HG03460 (cell line): ENCODE data around the gene ZBTB20.

Experiments
- ATAC-seq: cut with Tn5 transposase; IDR thresholded peaks from one replicate; pipeline ENCODE4 v1.9.1; 2021; ENCODE audit not compliant: unreplicated experiment

The ZBTB20 gene

DNA sequence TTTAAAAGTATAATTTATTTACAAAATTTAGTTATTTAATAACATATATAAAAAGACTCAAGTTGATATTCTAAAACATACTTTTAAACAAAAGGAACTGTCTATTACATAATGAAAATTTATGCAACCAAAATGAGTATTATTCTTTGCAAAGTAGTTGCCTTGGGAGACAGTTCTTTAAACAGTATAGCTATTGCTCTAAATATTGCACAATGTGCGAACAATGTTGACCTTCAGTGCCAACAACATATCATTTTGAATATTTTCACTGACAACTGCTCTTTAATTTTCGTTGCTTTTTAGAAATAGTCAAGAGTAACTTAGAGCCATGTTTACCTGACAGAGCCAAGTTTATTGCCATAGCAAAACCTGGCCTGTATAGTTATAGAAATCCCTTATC, 124.9 kb downstream of the ZBTB20 start:
- no peak for ATAC-seq

GRCh38 chr3:115021061-115021460, 126.0 kb downstream of the ZBTB20 start:
- no peak for ATAC-seq

DNA sequence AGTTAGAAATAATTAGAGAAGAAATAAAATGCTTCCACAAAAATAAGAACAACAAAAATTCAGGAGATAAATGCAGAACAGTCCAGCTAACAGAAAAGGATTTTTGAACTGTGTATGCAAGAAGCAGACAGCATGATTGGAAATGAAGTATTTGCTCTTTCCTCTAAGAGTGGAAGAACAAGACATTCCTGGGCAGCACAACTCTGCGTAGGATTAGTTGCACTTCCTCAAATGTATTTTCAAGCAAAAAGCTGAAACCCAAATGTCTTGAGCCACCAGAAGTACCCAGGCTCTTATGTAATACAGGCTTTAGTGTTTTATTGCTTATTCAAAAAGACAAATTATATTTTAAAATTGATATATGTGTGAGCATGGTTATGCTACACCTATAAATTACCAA, 127.2 kb downstream of the ZBTB20 start:
- ATAC-seq: no peak

GRCh38 chr3:115018694-115019093, 128.4 kb downstream of the ZBTB20 start:
- no peak for ATAC-seq

DNA sequence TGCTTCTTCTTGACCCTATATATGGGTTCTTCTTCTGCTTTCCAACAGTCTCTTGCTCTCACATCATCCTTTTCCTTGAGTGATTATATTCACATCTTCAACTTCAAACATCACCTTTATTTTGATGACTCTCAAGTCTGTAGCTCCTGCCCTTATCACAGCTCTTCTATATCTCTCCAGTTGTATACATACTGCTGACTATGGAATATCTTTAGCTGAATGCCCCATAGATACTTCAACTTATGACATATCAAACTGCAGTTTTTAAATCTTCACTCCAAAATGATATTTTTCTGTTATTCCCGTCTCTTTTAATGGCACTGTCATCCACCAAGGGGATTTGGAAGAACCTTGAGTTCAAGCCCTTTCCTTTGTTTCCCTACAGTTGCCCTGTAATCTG, 139.1 kb downstream of the ZBTB20 start:
- ATAC-seq: no peak

DNA sequence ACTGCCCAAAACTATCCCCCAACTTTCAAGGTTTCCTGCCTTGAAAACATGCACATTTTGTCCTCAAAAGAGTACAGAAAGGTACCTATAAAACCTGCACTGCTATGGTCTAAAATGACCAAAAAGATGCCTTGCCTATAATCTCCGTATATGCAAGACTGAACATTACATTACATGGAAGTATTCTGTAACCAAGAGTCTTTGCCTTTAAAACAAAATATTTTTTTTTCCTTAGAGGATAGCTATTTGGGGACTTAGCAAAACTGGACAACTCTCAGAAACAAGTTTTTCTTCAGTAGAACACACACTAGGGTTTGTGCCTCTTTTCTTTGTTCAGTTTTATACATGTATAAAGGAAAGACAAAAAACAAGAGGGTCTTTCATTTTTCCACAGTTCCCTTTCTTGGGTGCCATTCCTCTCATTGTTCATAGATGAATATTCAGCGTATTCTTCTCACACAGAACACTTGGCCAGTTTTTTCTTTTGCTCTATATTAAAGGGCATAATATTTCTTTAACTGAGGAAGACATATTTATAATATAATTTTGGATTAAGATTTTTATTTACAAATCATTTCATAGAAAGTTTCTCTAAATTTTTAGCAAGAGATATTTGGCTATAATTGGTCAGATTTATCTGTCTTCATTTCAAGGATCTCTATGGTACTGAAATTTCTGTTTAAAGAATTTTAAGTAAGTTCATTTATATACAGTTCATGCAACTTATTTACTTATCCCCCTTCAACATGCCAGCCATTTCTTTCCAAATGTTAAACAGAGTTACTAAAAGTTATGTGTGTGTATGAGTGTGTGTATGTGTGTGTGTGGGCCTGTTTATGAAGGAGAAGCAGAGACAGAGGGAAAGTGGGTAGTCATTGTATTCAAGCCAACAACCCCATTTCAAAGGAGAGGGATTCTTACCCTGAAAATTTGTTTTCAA, 142.6 kb downstream of the ZBTB20 start:
- ATAC-seq: no peak

GRCh38 chr3:114998971-114999579, 148.0 kb downstream of the ZBTB20 start:
- no peak for ATAC-seq

DNA sequence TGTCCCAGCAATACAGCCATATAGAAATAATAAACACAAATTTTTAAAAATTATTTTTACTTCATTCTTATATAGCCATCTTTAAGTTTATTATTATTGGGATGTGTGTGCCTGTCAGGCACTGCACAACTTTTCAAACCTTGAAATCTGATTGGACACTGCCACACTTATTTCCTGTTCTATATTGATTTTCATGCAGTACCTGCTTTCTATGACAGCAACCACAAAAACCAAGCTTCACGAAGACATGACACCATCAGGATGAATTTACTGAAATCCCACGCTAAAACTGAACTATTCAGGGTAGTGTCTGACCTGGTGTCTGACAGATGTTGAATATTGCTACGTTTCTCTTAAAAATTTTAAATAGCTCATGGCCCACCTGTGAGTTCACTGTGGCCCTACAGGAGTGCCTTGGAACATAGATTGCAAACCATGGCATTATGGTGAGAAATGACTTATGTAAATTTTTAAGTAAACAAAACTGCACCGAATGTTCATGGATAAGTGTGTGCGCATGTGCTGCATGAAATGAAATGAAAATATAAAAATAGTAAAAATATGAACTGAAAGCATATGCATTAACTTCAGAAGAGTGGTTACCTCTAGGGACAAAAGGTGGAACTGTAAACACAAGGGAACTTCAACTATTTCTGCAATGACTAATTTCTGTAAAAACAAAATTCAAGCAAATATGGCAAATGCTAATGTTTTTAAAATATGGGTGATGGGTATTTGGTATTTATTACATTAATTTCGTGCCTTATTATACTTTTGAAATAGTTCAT, 152.3 kb downstream of the ZBTB20 start:
- ATAC-seq: no peak

GRCh38 chr3:114985776-114986175, 161.3 kb downstream of the ZBTB20 start:
- no peak for ATAC-seq

- ATAC-seq: no peak
Measured at GRCh38 chr3:114983248-114983647, 163.8 kb downstream of the ZBTB20 start.

DNA sequence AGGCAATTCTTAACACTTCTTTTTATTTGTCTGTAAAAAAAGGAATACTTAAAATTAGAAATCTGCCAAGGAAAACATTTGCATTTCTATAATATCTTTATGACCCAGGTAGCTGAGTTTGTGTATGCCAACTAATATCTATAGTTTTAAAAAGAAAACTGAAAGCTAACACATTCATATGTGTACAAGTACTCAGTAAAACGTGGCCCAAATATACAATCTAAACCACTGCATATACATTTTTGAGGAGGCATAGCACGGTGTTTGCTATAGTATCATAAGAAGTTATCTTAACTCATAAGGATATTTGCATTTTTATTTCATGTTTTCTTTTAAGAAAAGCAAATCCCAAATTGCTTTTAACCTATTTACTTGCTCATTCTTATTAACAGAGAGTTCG, 172.7 kb downstream of the ZBTB20 start:
- peak; percentile 95 for ATAC-seq

GRCh38 chr3:114973536-114973935, 173.6 kb downstream of the ZBTB20 start:
- no peak for ATAC-seq

DNA sequence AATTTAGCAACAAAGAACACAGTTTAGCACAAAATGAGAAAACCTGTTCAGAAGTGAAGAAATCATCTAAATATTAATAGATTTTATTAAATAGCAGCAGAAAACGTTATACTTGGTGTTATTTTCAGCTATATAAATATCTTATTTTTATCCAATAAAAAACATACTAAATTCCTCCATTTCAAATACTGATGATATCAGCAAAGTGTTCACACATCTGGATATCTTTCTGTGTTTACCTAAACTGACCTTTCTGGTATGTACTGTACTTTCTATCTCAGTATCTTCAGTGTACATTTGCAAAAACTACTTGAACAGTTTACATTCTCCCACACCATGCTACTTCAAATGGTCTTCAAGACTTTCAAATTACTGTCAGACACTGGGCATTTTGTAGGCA, 179.9 kb downstream of the ZBTB20 start:
- ATAC-seq: no peak

DNA sequence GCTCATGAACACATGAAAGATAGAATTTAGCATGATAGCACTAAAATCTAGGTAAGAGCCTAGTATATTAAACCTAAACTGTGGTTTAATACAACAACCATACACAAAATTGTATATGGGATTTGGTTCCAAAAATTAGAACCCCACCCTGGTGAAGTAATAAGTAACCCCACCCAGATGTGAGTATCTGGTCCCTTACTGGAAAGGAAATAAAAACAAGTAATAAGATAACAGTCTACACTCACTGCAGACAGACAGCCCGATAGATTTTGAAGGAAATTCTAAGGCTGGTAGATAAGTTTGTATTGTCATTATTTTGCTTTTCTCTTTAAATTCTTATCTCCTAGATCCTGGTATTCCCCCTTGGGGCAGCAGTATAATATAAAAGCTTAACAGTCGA, 184.9 kb downstream of the ZBTB20 start:
- ATAC-seq: no peak

- ATAC-seq: no peak
Measured at GRCh38 chr3:114958930-114959329, 188.2 kb downstream of the ZBTB20 start.

GRCh38 chr3:114953800-114954199, 193.3 kb downstream of the ZBTB20 start:
- no peak for ATAC-seq

- no peak for ATAC-seq
Measured at GRCh38 chr3:114953215-114953799, 193.8 kb downstream of the ZBTB20 start.

GRCh38 chr3:114942773-114943172, 204.3 kb downstream of the ZBTB20 start:
- no peak for ATAC-seq

DNA sequence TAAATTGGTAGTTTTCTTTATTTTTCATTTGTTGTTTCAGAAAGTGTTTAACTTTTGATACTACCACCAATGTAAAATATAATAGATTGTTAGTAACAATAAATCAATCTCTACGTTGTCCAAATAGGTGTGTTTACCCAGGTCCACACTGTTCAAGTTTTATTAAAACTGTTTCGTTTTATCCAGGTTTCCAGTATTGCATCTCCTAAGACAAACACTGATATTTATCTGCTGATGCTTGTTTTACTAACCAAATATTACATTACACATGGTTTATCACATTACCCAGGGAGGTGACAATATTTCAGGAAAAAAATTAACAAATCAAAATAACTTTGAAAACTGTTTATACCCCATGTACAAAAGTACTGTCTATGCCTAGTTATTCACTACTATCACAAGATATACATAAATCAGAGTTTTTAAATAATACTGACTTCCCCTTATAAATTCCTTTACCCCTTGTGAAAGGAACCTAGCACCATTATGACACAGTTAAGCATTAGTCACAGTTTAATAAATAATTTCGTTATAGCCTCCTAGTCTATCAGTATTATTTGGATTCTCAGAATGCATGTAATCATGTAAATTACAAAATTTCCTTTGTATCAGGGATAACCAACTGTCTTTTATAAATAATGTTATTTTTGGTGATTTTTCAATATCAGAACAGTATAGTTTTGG, 205.3 kb downstream of the ZBTB20 start:
- no peak for ATAC-seq

DNA sequence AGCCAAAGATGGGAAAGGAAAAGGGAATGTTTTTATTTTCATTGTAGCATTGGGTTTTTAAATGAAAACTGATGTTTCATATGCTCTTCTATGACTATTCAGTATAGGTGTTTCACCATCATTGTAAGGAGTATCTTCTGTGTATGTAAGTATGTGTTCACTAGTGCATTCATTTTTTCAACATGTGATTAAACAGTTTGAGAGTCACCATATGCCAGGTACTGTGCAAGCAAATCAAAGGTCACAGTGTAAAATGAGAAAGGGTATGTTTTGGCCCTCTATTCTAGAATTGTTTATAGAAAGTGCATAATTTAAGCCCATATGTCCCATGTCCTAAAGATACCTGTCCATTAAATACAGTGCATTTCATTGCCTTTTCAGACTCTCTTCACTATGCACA, 207.2 kb downstream of the ZBTB20 start:
- ATAC-seq: no peak

DNA sequence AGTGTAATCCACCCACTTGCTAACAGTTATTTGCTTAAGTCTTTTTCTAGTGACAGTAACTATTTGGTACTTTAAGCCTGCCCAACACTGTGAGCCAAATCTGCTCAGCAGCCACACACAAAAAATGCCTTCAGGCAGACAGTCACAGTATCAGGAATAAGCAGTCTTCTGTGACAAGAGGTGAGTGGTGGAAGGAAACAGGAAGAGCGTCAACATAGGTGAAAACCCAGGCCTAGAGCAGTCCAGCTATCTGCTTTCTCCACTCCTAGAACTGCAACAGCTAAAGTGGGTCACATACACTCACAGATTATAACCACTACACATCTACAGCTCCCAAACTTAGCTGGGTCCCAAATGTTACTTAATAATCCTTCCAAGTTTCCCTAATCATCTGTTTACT, 213.7 kb downstream of the ZBTB20 start:
- no peak for ATAC-seq
